GM12891 (cell line): Measurements from ENCODE around the gene NUDT21.

ENCODE experiments used
- PAX5 ChIP-seq: IDR thresholded peaks from 2 replicates; pipeline ENCODE4 v1.6.1; 2011; ENCODE audit warnings: low read length, moderate library complexity, mild to moderate bottlenecking; ENCODE audit not compliant: insufficient read depth, severe bottlenecking
- POLR2A ChIP-seq: IDR thresholded peaks from 2 replicates; pipeline ENCODE4 v1.6.1; 2011; ENCODE audit warnings: low read depth, low read length, control low read depth
- POLR2AphosphoS5 ChIP-seq: IDR thresholded peaks from 2 replicates; pipeline ENCODE4 v1.6.1; 2011; ENCODE audit warnings: low read depth, low read length, control low read depth
- POU2F2 ChIP-seq: IDR thresholded peaks from 2 replicates; pipeline ENCODE4 v1.6.1; 2011; ENCODE audit warnings: low read depth, mild to moderate bottlenecking, control low read depth, low read length, moderate library complexity
- SPI1 ChIP-seq: IDR thresholded peaks from 2 replicates; pipeline ENCODE4 v1.6.1; 2011; ENCODE audit warnings: low read depth, low read length, control low read depth
- TAF1 ChIP-seq: IDR thresholded peaks from 2 replicates; pipeline ENCODE4 v1.6.1; 2011; ENCODE audit warnings: low read depth, low read length, control low read depth

DNA sequence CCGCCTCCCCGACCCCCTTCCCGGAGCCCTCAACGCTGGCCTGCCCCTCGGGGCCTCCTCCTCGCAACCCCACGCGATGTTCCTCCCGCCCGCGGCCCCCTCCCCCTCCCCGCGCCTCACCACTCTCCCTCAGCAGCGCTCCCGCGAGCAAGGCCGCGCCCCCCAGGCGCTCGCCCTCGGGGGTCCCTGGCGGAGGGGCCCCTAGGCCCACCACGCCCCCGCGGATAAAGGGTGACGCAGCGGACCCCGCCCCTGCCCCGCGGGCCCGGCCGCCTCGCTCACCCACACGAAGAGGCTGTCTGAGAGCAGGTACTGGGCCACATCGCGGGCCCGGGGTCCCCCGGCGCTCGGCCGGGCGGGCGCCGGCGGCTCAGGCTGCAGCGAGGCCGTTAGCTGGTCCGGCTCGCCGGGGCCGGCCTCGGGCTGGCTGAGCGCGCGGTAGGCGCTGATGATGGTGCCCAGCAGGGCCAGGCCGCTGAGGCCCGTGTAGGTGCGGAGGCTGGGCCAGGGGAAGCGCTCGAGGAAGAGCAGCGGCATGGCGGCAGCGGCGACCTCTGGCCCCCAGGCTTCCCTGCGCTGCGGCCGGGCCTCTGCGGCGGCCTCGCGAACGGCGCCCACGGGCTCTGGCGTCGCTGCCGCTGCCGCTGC is 26.2 kb downstream of the NUDT21 start:
- TF ChIP-seq TAF1 (no peak), POLR2A (no peak), POLR2AphosphoS5 (no peak), SPI1 (no peak), POU2F2 (no peak), PAX5 (no peak)
